A549 (cell line): ENCODE measurements around the gene HOXA11.

ENCODE experiments used
- CTCF ChIP-seq: fragments of >200 bp; sonication (Bioruptor Twin); formaldehyde crosslinking; IDR thresholded peaks from 3 replicates; pipeline ENCODE4 v1.5.1; 2016
- MAZ ChIP-seq: fragments of 150-350 bp; IDR thresholded peaks from 2 replicates; pipeline ENCODE4 v1.6.1; 2014; ENCODE audit warnings: antibody characterized with exemption, low read depth, low read length, borderline replicate concordance
- POLR2A ChIP-seq: IDR thresholded peaks from 2 replicates; pipeline ENCODE4 v1.6.1; 2012; ENCODE audit warnings: mild to moderate bottlenecking, low read length
- RFX5 ChIP-seq: fragments of 450-650 bp; IDR thresholded peaks from 2 replicates; pipeline ENCODE4 v1.7.1; 2014; ENCODE audit warnings: antibody characterized with exemption, mild to moderate bottlenecking, moderate library complexity
- USF2 ChIP-seq: fragments of 450-650 bp; IDR thresholded peaks from 2 replicates; pipeline ENCODE4 v1.6.1; 2014; ENCODE audit warnings: antibody characterized with exemption

- TF ChIP-seq MAZ = no peak
- TF ChIP-seq RFX5 = no peak
- TF ChIP-seq CTCF = no peak
- no peak for TF ChIP-seq USF2
- no peak for TF ChIP-seq POLR2A
Observed at GRCh38 chr7:27186668-27187474, 1.8 kb upstream of the HOXA11 start.
